ENCODE results near the gene KCTD21.

DNA sequence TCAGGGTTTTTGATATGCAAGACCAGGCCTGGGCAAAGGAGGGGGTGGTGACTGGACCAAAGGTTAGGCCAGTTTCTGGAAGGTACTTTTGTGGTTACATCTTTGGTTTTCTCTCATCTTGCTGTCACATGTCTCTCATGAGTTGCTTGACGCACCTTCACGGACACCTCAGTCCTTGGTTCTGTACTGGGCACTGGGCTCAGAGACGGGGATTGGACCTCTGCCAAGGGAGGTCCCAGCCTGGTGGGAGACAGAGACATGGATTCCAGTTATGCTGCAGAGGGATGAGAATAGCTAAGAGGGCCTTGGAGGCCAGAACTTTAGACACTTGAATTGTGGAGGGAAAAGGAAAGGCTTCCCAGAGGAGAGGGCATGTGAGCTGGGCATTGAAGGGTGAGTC lies 1.9 kb upstream of the KCTD21 start:
- TF ChIP-seq EZH2 (IDR thresholded peaks at IDR 0.05; ENCODE audit: low read length, unreplicated experiment): no peak
- TF ChIP-seq CTCF (conservative IDR thresholded peaks at IDR 0.05; ENCODE audit: low read depth, low read length): no peak
- TF ChIP-seq EZH2phosphoT487 (IDR thresholded peaks at IDR 0.05; ENCODE audit: borderline replicate concordance, low read length): no peak
